HPDE6-E6E7 (cell line): ENCODE data around the gene TMPRSS12.
A peak's percentile ranks its signal among the peaks of the same experiment; 100 is the strongest.
"Not testable (repeated sequence)": the region's sequence is repeated elsewhere in the genome, so short reads cannot be mapped to it uniquely, and the experiment has no call there.

Source experiments
- DNase-seq: peaks from one replicate; pipeline ENCODE4 v3.0.0; 2011; ENCODE audit warnings: missing footprints; ENCODE audit errors: extremely low spot score

Gene TMPRSS12

GRCh38 chr12:50842637-50843493, at the start of gene TMPRSS12:
TSS of gene TMPRSS12 (plus strand) at chr12:50842926. CDS start at chr12:50842965, 39 bp downstream.
- no peak for DNase-seq

GRCh38 chr12:50799908-50800307, 42.8 kb upstream of the TMPRSS12 start:
- no peak for DNase-seq

GRCh38 chr12:50803230-50803875, 39.4 kb upstream of the TMPRSS12 start:
- DNase-seq = no peak

GRCh38 chr12:50806176-50806575, 36.5 kb upstream of the TMPRSS12 start:
- DNase-seq = no peak

- DNase-seq = not testable (repeated sequence)
Observed at GRCh38 chr12:50809131-50809530, 33.6 kb upstream of the TMPRSS12 start.

GRCh38 chr12:50814921-50815320, 27.8 kb upstream of the TMPRSS12 start:
- not testable (repeated sequence) for DNase-seq

- DNase-seq = no peak
Observed at GRCh38 chr12:50820177-50820576, 22.5 kb upstream of the TMPRSS12 start.

GRCh38 chr12:50822082-50822481, 20.6 kb upstream of the TMPRSS12 start:
- DNase-seq = no peak

GRCh38 chr12:50823724-50824123, 19.0 kb upstream of the TMPRSS12 start:
- DNase-seq = not testable (repeated sequence)

- DNase-seq = no peak
Observed at GRCh38 chr12:50824914-50825313, 17.8 kb upstream of the TMPRSS12 start.

- DNase-seq = peak; percentile 34
Observed at GRCh38 chr12:50825372-50825838, 17.3 kb upstream of the TMPRSS12 start.

GRCh38 chr12:50828121-50828520, 14.6 kb upstream of the TMPRSS12 start:
- DNase-seq = no peak

GRCh38 chr12:50828886-50829285, 13.8 kb upstream of the TMPRSS12 start:
- no peak for DNase-seq

- not testable (repeated sequence) for DNase-seq
Observed at GRCh38 chr12:50833801-50834200, 8.9 kb upstream of the TMPRSS12 start.

- no peak for DNase-seq
Observed at GRCh38 chr12:50839042-50839441, 3.7 kb upstream of the TMPRSS12 start.

- DNase-seq = no peak
Observed at GRCh38 chr12:50840809-50841487, 1.8 kb upstream of the TMPRSS12 start.

- DNase-seq = no peak
Observed at GRCh38 chr12:50841716-50842531, 802 bp upstream of the TMPRSS12 start.

- no peak for DNase-seq
Observed at GRCh38 chr12:50845021-50845647, 2.4 kb downstream of the TMPRSS12 start.

- DNase-seq = no peak
Observed at GRCh38 chr12:50848963-50849362, 6.2 kb downstream of the TMPRSS12 start.

- DNase-seq = not testable (repeated sequence)
Observed at GRCh38 chr12:50855218-50855617, 12.5 kb downstream of the TMPRSS12 start.

GRCh38 chr12:50855679-50856078, 13.0 kb downstream of the TMPRSS12 start:
- DNase-seq = not testable (repeated sequence)
